Measurements from ENCODE around the gene FPR1. TPM values are rescaled to one million over a fixed set of nuclear protein-coding genes. Genes with fewer than 3 reads are reported as not detected.

The FPR1 gene
- total RNA-seq, 1 donor from 2014 or later = not detected

DNA sequence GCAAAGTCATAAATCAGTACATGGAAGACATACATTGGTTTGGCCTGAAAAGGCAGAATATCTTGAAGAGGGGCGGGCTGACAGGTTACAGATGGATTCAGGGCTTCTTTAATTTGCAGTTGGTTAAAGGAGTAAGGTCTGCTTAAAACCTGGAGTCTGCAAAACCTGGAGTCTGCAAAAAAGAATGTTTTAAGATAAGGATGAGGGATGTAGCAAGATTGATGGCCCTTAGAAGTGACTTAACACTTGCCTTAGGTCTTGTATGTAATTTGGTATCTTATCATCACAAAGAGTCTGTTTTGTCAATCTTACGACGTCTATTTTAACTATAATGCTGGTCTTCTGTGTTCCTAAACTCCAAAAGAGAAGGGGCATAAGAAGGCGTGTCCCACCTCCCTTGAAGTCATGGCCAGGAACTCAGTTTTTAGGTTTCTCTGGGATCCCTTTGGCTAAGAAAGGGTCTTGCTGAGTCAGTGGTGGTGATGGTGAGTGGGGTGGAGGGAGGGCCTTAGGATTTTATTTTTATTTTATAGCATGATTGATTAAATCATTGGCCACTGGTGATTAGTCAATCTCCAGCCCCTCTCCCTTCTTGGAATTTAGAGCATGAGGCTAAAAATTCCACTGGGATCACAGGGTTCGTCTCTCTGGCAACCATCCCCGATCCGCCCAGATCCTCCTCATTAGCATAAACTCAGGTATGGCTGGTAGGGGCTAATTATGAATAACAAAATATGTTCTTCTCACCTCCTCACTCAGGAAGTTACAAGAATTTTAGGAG is 17.7 kb downstream of the FPR1 start:
- TF ChIP-seq, protein P1, sequence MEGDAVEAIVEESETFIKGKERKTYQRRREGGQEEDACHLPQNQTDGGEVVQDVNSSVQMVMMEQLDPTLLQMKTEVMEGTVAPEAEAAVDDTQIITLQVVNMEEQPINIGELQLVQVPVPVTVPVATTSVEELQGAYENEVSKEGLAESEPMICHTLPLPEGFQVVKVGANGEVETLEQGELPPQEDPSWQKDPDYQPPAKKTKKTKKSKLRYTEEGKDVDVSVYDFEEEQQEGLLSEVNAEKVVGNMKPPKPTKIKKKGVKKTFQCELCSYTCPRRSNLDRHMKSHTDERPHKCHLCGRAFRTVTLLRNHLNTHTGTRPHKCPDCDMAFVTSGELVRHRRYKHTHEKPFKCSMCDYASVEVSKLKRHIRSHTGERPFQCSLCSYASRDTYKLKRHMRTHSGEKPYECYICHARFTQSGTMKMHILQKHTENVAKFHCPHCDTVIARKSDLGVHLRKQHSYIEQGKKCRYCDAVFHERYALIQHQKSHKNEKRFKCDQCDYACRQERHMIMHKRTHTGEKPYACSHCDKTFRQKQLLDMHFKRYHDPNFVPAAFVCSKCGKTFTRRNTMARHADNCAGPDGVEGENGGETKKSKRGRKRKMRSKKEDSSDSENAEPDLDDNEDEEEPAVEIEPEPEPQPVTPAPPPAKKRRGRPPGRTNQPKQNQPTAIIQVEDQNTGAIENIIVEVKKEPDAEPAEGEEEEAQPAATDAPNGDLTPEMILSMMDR (IDR thresholded peaks at IDR 0.05; ENCODE audit: insufficient read depth, low read length, severe bottlenecking) = no peak
- no peak for FAIRE-seq
- H3K36me3 ChIP-seq (ENCODE audit: control insufficient read depth, insufficient read depth, low read length) = no peaks in the 10 kb centered on the region
- H3K27me3 ChIP-seq (ENCODE audit: control insufficient read depth, insufficient read depth, low read length) = no peaks in the 10 kb centered on the region
- no peak overlapping the region for H3K4me3 ChIP-seq (ENCODE audit: low read depth, low read length)
- DNase-seq (ENCODE audit: low read depth) = no peak

DNA sequence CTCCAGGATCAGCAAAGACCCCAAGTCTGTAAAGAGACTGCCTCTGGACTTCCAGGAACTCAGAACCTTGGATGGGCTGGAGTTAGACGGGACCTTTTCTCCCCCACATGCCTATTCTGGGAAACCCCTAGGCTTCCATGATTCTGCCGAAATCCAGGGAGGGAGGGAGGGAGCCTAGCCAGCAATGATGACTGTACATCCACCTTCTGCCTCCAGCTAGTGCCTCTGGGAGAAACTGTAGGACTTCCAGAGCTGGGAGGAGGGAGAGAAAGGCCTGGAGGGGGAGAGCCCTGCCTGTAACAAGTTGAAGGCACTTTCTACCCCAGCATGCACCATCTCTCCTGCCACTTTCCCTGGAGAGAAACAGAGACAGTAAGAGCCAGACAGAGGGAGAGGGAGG is 21.9 kb downstream of the FPR1 start:
- TF ChIP-seq, protein P1 (IDR thresholded peaks at IDR 0.05; ENCODE audit: insufficient read depth, low read length, severe bottlenecking) = no peak
- Histone ChIP-seq H3K27me3 (ENCODE audit: control insufficient read depth, insufficient read depth, low read length) (no peaks in the 10 kb centered on the region), H3K36me3 (ENCODE audit: control insufficient read depth, insufficient read depth, low read length) (no peaks in the 10 kb centered on the region), H3K4me3 (ENCODE audit: low read depth, low read length) (no peak overlapping the region)
- DNase-seq (ENCODE audit: low read depth) = no peak
- no peak for FAIRE-seq

DNA sequence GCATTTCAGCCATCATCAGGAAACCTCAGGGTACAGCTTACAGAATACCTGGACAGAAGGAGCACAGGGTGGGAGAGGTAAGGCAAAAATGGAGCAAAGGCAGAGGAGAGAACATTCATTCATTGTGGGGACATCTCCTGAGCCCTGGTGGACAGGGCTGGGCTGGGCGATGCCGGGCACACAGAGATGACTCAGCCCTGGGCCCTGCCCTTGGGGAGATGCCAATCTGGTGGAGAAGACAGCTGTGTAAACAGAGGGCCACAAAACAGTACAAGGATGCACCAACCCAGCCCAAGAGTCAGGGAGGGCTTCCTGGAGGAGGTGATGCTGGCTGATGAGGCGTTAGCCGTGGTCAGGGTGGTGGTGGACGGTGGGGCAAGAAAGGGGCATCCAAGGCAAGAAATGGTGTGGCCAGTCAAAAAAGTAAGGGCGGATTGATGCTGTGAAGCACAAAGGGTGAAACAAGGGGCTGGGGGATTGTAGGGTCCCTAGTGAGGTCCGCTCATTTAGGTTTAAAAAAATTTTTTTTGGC is 24.3 kb downstream of the FPR1 start:
- H3K36me3 ChIP-seq (ENCODE audit: control insufficient read depth, insufficient read depth, low read length) = no peaks in the 10 kb centered on the region
- H3K27me3 ChIP-seq (ENCODE audit: control insufficient read depth, insufficient read depth, low read length) = peaks cover 3% of the 10 kb centered on the region
- DNase-seq (ENCODE audit: low read depth) = peak; percentile 67
- no peak for FAIRE-seq
- TF ChIP-seq, protein P1 (IDR thresholded peaks at IDR 0.05; ENCODE audit: insufficient read depth, low read length, severe bottlenecking) = no peak
- no peak overlapping the region for H3K4me3 ChIP-seq (ENCODE audit: low read depth, low read length)

DNA sequence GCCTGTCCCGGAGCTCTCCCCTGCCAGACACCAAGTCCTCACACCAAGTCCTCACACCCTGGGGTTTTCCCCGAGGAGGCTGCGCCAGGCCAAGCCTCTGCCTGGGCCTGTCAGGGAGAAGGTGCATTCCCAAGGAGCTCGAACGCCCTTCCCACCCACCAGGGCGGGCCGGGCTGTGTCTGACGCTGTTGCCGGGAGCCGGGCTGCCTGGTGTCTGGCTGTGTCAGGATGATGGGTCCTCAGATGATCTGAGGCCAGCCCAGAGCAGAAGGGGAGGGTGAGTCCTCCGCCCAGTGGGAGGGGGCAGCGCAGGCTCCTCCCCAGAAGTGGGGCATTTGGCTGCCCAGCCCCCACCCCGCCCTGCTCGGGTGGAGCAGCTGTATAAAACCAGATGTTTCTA is 25.6 kb downstream of the FPR1 start:
- TF ChIP-seq, protein P1 (IDR thresholded peaks at IDR 0.05; ENCODE audit: insufficient read depth, low read length, severe bottlenecking) = no peak
- peaks cover 4% of the 10 kb centered on the region for H3K27me3 ChIP-seq (ENCODE audit: control insufficient read depth, insufficient read depth, low read length)
- peak; percentile 93 for DNase-seq (ENCODE audit: low read depth)
- H3K4me3 ChIP-seq (ENCODE audit: low read depth, low read length) = no peak overlapping the region
- no peaks in the 10 kb centered on the region for H3K36me3 ChIP-seq (ENCODE audit: control insufficient read depth, insufficient read depth, low read length)
- FAIRE-seq = peak; percentile 73

DNA sequence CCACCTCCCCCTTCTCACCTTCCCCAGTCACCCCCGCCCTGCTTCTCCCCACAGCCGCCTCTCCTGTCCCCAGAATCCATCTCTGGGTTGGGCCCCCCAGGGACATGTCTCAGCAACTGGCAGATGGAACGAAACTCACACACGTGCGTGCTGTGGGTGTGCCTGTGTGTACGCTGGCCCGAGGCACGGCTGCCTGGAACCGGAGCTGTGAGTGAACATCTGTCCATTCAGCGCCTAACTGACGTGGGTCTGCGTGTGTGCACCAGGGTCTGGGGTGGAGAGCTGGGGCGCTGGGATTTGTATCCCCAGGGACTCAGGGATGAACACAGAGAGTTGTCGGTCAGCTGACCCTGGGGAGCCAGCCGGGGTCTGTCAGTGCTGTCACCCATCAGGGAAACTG is 27.1 kb downstream of the FPR1 start:
- Histone ChIP-seq H3K36me3 (ENCODE audit: control insufficient read depth, insufficient read depth, low read length) (no peaks in the 10 kb centered on the region), H3K27me3 (ENCODE audit: control insufficient read depth, insufficient read depth, low read length) (peaks cover 10% of the 10 kb centered on the region), H3K4me3 (ENCODE audit: low read depth, low read length) (no peak overlapping the region)
- FAIRE-seq = no peak
- TF ChIP-seq, protein P1 (IDR thresholded peaks at IDR 0.05; ENCODE audit: insufficient read depth, low read length, severe bottlenecking) = no peak
- peak; percentile 47 for DNase-seq (ENCODE audit: low read depth)

Measured in bronchial epithelial cell (primary cell).